Measurements from ENCODE around the gene ARHGAP8.

DNA sequence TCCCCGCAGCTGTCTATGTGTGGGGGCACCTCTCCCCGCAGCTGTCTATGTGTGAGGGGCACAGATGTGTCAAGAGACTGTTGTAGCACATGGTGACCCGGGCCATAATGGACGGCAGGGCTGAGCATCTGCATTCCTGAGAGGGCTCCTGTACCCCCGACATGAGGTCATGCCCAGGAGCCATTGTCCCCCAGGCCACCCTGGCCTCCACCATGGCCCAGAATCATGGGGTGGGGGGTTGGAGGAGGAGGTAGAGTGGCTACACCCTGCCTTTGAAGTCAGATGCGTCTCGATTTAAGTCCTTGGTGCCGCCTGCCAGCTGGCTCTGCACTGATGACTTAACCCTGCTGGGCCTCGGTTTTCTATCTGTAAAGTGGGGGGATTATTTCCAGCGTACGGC, 49.1 kb downstream of the ARHGAP8 start:
- TF ChIP-seq POLR2AphosphoS5 (IDR thresholded peaks at IDR 0.05) (no peak), POLR2A (IDR thresholded peaks at IDR 0.05) (no peak)
- TF ChIP-seq, protein P1, sequence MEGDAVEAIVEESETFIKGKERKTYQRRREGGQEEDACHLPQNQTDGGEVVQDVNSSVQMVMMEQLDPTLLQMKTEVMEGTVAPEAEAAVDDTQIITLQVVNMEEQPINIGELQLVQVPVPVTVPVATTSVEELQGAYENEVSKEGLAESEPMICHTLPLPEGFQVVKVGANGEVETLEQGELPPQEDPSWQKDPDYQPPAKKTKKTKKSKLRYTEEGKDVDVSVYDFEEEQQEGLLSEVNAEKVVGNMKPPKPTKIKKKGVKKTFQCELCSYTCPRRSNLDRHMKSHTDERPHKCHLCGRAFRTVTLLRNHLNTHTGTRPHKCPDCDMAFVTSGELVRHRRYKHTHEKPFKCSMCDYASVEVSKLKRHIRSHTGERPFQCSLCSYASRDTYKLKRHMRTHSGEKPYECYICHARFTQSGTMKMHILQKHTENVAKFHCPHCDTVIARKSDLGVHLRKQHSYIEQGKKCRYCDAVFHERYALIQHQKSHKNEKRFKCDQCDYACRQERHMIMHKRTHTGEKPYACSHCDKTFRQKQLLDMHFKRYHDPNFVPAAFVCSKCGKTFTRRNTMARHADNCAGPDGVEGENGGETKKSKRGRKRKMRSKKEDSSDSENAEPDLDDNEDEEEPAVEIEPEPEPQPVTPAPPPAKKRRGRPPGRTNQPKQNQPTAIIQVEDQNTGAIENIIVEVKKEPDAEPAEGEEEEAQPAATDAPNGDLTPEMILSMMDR (IDR thresholded peaks at IDR 0.05): no peak

All from prostate gland (tissue), 2 donors.